GM10847 (cell line): ENCODE data around the gene PSMG4.

ENCODE experiments used
- POLR2A ChIP-seq: IDR thresholded peaks from 2 replicates; pipeline ENCODE4 v1.6.1; 2011; ENCODE audit not compliant: insufficient read length; ENCODE audit errors: extremely low read depth

The PSMG4 gene

DNA sequence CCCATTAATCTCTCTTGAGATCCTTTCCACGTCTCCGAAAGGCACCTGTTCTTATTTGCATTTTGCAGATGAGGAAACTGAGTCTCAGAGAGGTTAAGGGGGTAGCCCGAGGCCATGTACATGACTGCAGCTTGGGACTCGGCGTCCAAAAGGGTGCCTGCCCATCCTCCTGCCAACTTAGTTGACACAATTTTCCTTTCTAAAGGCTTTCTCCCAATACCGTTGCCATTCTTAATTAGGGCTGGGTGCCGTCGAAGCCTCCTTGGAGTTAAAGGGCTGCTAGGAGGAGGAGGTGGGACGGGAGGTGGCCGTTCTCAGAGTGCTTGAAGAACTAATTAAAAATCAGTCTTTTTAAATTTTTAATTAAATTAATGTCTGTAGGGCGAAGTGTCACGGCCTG, 546 bp upstream of the PSMG4 start:
- TF ChIP-seq POLR2A: no peak

DNA sequence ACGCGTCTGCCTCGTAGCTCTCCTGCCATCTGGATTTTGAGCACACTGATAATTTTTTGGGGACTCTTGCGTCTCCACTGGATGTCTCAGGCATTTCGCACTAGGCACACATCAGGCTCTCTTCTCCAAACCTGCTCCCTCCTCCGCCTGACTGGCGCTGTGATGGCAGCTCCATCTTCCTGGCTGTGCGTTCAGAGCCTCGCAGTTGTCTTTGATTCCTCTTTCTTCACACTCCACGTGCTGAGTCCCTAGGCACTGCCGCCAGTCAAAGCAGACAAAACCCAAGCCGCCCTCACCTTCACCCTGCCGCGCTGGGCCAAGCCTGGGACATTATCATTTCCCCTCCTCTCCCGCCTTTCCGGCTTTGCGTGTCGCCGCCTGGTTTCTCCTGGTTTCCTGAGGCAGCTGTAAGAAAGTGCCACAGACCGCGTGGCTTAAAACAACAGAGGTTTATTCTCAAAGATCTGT, 778 bp downstream of the PSMG4 start:
- TF ChIP-seq POLR2A: no peak

DNA sequence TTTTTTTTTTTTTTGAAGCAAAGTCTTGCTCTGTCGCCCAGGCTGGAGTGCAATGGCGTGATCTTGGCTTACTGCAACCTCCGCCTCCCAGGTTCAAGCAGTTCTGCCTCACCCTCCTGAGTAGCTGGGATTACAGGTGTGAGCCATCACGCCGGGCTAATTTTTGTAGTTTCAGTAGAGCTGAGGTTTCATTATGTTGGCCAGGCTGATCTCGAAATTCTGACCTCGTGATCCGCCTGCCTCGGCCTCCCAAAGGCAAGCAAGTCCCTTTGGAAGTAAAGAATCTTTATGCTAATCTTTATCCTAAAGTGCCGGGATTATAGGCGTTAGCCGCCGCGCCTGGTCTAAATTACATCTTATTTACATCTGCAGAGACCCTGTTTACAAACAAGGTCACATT, 1.5 kb downstream of the PSMG4 start:
- no peak for TF ChIP-seq POLR2A

DNA sequence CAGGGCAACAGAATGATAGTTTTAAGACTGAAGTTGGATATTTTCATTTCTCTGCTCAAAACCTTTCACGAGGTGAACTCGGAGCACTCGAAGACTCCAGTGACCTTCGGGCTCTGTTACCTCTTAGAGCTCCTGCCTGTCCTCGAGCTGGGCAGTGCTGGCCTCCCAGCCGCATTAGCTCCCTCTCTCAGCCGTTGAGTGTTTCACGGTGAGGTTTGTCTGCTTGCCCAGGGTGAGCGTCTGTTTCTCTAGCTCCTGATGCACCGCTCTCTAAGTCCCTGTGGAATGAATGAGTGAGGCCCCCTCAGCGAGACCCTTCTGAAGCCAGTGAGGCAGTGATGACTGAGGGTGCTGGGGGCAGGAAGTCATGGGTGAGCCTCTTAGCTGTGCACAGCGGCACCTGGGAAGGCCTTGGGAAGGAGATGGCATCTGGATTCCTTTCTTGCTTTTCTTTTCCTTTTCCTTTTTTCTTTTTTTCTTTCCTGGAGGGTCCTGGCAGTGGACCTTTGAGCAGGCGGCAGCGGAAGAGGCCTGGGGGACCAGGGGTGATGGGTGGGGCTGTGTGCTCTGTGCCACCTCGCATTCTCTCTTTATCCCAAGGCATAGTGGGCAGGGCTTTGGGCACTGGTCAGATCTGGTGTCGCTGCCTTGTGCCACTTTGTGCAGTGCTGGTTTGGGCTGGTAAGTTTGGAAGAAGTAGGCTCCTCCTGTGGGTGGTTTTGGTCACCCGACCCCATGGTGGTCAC, 2.2 kb downstream of the PSMG4 start:
- no peak for TF ChIP-seq POLR2A

DNA sequence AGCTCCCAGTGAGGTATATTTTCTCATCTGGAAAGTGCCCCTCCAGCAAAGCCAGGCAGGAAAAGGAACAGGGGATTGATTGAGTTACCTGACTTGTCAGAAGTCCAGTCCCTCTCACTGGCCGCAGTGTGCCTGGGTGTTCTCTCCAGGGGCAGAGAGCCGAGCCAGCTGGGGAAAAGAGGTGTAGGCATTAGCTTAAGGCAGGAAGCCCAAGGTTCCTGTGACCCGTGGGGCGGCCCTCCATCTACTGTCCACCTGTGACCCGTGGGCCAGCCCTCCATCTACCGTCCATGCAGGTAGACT, 2.7 kb downstream of the PSMG4 start:
- TF ChIP-seq POLR2A: no peak

DNA sequence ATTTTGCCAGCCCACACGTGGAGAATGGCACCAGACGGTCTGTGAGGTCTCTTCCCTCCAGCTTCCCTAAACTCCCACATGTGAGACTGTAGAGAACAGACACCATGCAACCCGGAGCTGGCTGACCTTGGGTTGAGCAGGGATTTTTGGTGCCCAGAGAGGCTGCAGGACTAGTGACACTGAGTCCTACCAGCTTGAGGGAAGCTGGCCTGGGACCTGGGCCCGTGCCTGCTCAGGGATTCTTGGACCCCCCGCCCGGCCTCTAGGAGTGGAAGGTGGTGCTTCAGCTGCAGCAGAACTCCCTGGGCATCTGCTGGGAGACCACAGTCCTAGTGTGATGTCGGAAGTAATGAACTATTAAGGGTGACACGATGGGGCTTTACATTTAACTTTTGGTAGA, 3.2 kb downstream of the PSMG4 start:
- no peak for TF ChIP-seq POLR2A

DNA sequence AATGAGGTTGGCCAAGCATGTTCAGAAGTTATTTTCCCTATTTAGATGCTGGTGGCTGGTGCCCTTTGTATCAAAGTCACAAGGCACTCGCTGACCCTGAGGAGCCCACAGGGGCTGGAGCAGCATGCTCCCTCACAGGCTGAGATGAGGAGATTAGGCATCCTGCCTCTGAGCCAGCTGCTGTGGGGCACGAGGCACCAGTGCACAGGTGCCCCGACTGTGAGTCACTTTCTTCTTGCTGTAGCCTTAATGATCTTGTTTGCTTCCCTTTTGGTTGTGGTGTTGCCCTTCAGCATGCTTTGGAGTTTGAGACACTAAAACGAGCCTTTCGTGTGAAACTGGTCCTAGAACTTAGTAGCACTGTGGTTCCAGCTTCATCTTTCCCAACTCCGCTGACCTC, 4.3 kb downstream of the PSMG4 start:
- TF ChIP-seq POLR2A: no peak

DNA sequence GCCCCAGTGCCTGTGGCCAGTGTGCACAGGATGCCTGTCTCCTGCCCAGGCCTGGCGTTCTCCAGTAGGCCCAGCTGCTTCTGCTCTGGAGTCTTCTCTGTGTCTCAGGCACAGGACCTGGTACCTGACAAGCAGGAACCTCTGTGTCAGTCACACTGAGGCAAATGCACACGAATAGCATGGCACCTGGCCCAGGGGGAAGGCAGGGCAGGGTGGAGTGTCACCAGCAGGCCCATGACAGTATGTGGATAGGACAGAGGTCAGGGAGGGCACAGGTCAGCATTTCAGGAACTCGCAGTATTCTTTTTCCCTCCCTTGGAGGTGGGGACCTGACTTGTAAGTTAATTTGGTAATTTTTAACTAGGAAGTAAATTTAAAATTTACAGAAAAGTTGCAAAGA, 5.6 kb downstream of the PSMG4 start:
- no peak for TF ChIP-seq POLR2A

DNA sequence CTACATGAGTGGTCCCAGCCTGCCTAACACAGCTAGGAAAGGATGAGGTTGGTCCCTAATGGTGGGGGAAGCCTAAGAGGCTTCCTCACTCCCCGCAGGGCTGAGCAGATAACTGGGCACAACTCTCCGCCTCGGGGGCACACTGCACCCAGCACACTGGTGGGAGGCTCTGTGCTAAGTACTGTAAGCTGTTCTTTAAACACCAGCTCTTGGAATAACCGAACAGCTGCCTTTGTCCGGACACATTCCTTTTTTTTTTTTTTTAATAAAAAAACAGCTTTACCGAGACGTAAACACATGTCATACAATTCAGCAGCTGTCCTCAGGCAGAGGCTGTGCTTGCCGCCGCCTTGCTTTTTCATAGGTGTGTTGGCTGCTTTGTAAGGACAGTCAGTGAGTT, 6.9 kb downstream of the PSMG4 start:
- TF ChIP-seq POLR2A: no peak

DNA sequence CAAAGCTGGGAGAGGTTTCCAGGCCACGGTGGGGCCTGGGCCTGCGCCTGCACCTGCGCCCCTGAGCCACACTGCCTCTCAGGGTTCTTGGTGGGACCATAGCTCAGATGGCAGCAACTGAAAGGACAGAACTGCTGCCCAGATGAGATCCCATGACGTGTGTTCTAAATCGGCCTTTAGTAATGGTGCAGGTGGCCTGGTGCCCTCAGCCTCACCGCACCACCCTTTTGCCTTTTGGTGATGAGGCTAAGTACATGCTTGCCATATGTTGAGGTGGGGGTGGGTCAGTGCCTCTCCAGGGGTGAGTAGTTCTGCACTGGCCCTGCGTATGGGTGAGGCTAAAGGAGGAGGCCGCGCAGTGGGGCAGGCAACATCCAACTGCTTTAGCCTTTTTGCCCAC, 7.4 kb downstream of the PSMG4 start:
- TF ChIP-seq POLR2A: no peak

DNA sequence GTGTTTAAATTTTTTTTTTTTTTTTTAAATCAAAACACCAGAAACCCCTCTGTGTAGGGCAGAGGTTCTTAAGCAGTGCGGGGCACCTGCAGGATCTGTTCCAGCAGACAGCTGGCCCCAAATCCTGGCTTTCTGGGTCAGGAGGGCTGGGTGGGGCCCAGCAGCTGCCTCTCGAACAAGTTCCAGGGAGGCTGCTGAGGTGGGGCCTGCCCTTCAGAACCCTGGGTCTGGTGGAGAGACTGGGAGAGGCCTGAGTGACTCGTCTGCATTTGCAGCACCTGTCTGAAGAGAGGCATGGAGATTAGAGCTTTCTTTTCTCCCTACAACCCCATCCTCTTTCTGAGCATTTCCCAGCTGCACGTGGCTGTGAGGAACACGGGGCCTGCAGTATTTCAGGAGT, 8.4 kb downstream of the PSMG4 start:
- TF ChIP-seq POLR2A: no peak

DNA sequence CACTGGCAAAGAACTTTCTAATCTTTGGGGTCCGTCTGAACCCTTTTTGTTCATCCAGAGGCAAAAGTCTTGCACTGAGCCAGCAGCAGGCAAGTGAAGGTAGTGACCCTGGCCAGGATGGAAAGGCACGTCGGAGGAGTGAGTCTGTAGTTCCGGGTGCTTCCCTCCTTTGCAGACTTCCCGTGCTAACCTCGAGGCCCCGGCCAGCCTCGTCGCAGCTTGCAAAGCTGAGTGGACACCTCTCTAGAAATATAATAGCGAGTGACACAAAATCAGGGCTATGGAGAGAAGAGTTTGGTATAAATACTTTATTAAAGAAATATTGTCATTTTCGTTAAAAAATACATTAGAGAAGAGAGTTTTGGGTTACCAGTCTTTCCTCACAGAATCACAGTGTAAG, 9.9 kb downstream of the PSMG4 start:
- no peak for TF ChIP-seq POLR2A

DNA sequence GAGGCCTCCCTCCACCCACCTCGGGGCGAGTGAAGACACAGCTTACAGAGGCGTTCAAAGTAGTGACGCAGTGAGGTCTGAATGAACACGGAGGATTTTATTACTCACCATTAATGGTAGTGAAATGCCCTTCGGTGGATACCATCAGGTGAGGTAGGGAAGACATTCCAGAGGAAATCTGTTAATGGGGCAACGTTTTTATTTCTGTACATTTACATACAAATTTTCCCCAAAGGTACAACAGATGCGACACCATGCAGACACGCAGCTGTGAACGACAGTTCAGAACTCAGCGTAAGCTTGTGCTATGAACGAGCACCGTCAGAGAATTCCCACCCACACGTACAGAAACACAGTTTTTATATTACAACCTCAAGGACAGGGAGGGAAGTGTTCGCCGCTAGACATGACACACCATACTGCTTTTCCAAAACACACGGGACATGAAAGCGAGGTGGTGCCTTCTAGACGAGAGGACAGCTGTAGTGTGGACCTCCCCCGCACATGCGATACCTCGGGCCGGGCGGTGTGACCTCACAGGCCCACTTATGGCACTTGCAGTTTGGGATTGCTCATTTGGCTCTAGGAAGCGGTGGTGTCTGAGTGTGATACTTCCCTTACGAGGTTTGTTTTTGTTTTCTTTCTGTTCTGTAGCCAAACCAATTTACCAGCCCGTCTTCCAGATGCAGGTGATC, 10.7 kb downstream of the PSMG4 start:
- no peak for TF ChIP-seq POLR2A

DNA sequence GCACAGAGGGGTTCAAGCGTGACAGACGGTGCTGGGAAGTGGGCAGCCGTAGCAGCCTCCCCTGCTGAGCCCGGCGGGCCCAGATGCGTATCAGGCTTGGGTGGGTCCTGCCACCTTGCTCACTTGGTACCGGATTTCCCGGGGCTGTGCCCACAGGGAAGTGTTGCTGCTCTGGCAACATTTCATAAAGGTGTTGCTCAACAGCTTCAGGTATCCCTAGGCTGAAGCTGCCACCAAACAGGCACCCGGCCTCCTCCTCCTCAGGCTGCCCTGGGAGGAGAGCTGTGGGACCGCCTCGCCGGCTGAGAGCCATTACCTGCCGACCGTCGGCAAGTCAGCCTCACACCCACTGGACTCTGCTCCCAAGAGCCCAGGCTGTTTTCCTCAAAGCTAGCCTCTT, 11.5 kb downstream of the PSMG4 start:
- no peak for TF ChIP-seq POLR2A

DNA sequence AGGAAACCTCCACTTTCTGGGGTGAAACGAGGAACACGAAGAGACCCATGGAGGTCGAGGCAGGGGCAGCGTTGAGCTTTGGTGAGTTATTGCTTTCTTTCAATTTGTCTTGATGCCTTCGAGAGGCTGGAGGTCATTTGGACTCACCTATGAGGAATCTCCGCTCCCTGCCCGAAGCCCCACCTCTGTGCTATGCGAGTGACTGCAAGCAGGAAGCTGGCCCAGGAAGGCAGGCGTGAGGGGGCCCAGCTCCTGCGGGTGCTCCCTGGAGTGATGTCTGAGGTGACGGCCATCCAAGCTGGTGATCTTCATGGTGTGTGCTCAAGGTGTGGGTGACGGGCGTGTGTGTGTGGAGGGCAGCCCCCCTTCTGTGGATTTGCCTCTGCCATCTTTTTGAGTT, 13.0 kb downstream of the PSMG4 start:
- TF ChIP-seq POLR2A: no peak

DNA sequence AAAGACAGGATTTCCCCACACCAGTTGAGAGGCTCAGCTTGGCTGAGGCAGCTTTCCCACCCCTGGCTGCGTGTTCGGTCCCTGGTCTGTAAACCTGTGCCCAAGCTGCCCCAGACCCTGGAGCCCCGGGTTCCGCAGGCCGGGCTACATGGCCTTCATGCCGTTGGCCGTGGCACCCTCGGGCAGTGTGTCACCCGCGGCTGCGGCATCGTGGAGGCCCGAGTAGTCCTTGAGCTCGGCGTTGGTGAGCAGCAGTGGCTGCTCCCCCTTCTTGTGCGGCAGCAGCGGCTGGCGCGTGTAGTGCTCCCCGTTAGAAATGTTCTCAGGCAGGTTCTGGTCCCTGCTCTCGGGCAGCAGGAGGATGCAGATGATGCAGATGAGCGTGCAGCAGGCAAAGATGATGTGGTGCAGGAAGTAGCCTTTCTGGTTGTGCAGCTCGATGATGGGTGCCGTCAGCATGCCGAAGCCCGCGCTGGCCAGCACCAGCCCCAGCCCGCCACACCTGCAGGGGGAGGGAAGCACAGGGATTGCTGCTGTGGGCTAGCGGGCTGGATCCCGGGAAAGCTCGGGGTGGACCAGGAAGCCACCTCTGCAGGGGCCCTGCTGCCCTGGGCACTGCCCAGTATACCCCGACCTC, 14.3 kb downstream of the PSMG4 start:
- TF ChIP-seq POLR2A: no peak
